Astrocyte (in vitro differentiated cells and primary cell): ENCODE results near the gene ADSS1. TPM values are rescaled to one million over a fixed set of nuclear protein-coding genes. Genes with fewer than 3 reads are reported as not detected.
A peak's percentile ranks its signal among the peaks of the same experiment; 100 is the strongest.

Experiments used
- DNase-seq: peaks from one replicate; pipeline ENCODE4 v3.0.0-alpha.2; 2010; ENCODE audit warnings: low read depth
- FAIRE-seq: peaks from 2 replicates; lab custom pipeline; 2011; peaks lifted over from hg19 to GRCh38; lab: Jason Lieb, UNC
- H2AFZ ChIP-seq: 2 replicates; pipeline ENCODE4 v1.6.0; 2012; ENCODE audit warnings: low read depth, low read length, inconsistent platforms
- H3K27ac ChIP-seq: 2 replicates; pipeline ENCODE4 v1.5.1; 2011; ENCODE audit warnings: low read depth, low read length, inconsistent platforms
- H3K27me3 ChIP-seq: 2 replicates; pipeline ENCODE4 v1.6.0; 2011; ENCODE audit warnings: low read length, inconsistent platforms; ENCODE audit not compliant: insufficient read depth
- H3K36me3 ChIP-seq: 2 replicates; pipeline ENCODE4 v1.5.1; 2011; ENCODE audit warnings: low read length, inconsistent platforms; ENCODE audit not compliant: insufficient read depth
- H3K4me1 ChIP-seq: 2 replicates; pipeline ENCODE4 v1.5.1; 2011; ENCODE audit warnings: low read length, inconsistent platforms; ENCODE audit not compliant: insufficient read depth
- H3K4me2 ChIP-seq: 2 replicates; pipeline ENCODE4 v1.6.0; 2012; ENCODE audit warnings: low read length, inconsistent platforms
- H3K4me3 ChIP-seq: 2 replicates; pipeline ENCODE4 v1.5.1; 2011; ENCODE audit warnings: low read depth, mild to moderate bottlenecking, low read length, inconsistent platforms; ENCODE audit not compliant: insufficient read depth
- H3K79me2 ChIP-seq: 2 replicates; pipeline ENCODE4 v1.6.0; 2012; ENCODE audit warnings: mild to moderate bottlenecking, low read length, inconsistent platforms; ENCODE audit not compliant: insufficient read depth
- H3K9ac ChIP-seq: 2 replicates; pipeline ENCODE4 v1.6.0; 2012; ENCODE audit warnings: mild to moderate bottlenecking, low read length, inconsistent platforms
- H3K9me3 ChIP-seq: 2 replicates; pipeline ENCODE4 v1.5.1; 2012; ENCODE audit warnings: low read depth, mild to moderate bottlenecking, low read length, inconsistent platforms; ENCODE audit not compliant: insufficient read depth
- H4K20me1 ChIP-seq: 2 replicates; pipeline ENCODE4 v1.6.0; 2012; ENCODE audit warnings: low read length, inconsistent platforms; ENCODE audit not compliant: insufficient read depth
- H3K27ac Mint-ChIP-seq: one replicate; pipeline ENCODE4 v1.8.0; 2021; ENCODE audit warnings: mild to moderate bottlenecking, mixed read lengths; ENCODE audit not compliant: unreplicated experiment
- H3K27me3 Mint-ChIP-seq: one replicate; pipeline ENCODE4 v1.8.0; 2021; ENCODE audit warnings: low read depth, mixed read lengths; ENCODE audit not compliant: unreplicated experiment
- H3K36me3 Mint-ChIP-seq: one replicate; pipeline ENCODE4 v1.8.0; 2021; ENCODE audit warnings: low read depth, mixed read lengths; ENCODE audit not compliant: unreplicated experiment
- H3K4me1 Mint-ChIP-seq: one replicate; pipeline ENCODE4 v1.8.0; 2021; ENCODE audit warnings: low read depth, mixed read lengths; ENCODE audit not compliant: unreplicated experiment
- H3K4me3 Mint-ChIP-seq: one replicate; pipeline ENCODE4 v1.8.0; 2021; ENCODE audit warnings: mild to moderate bottlenecking, moderate library complexity, mixed read lengths; ENCODE audit not compliant: unreplicated experiment
- H3K9me3 Mint-ChIP-seq: one replicate; pipeline ENCODE4 v1.8.0; 2021; ENCODE audit warnings: mild to moderate bottlenecking, mixed read lengths; ENCODE audit not compliant: unreplicated experiment
- CTCF ChIP-seq: IDR thresholded peaks from 2 replicates; pipeline ENCODE4 v1.5.1; 2011; ENCODE audit warnings: low read depth, mild to moderate bottlenecking, inconsistent platforms, low read length, moderate library complexity; ENCODE audit not compliant: insufficient read depth
- EZH2 ChIP-seq: IDR thresholded peaks from 2 replicates; pipeline ENCODE4 v1.6.1; 2012; ENCODE audit warnings: mild to moderate bottlenecking, low read length, inconsistent platforms; ENCODE audit not compliant: insufficient read depth
- total RNA-seq: library from RNA; stranded (reverse); gene quantifications from 2 replicates; pipeline ENCODE4 v1.2.1, GENCODE V29; 2021

Gene ADSS1
- total RNA-seq, 1 donor from 2014 or later, result 4.4 TPM

GRCh38 chr14:104734991-104735779 lies 11.2 kb downstream of the ADSS1 start:
- H3K4me1 Mint-ChIP-seq, result no peaks in the 10 kb centered on the region
- Histone ChIP-seq H3K27me3 (no peaks in the 10 kb centered on the region), H4K20me1 (no peaks in the 10 kb centered on the region), H3K4me2 (no peak overlapping the region), H3K9me3 (no peaks in the 10 kb centered on the region), H3K9ac (no peak overlapping the region), H3K79me2 (no peaks in the 10 kb centered on the region), H3K36me3 (no peaks in the 10 kb centered on the region), H3K4me1 (peaks cover 8% of the 10 kb centered on the region), H2AFZ (no peak overlapping the region), H3K27ac (no peak overlapping the region), H3K4me3 (no peak overlapping the region)
- DNase-seq (no peak), FAIRE-seq (no peak)
- H3K36me3 Mint-ChIP-seq, result peaks cover 2% of the 10 kb centered on the region
- TF ChIP-seq CTCF (no peak), EZH2 (no peak)
- no peak overlapping the region for H3K27ac Mint-ChIP-seq
- no peaks in the 10 kb centered on the region for H3K9me3 Mint-ChIP-seq
- H3K4me3 Mint-ChIP-seq, result no peak overlapping the region
- peaks cover 6% of the 10 kb centered on the region for H3K27me3 Mint-ChIP-seq

DNA sequence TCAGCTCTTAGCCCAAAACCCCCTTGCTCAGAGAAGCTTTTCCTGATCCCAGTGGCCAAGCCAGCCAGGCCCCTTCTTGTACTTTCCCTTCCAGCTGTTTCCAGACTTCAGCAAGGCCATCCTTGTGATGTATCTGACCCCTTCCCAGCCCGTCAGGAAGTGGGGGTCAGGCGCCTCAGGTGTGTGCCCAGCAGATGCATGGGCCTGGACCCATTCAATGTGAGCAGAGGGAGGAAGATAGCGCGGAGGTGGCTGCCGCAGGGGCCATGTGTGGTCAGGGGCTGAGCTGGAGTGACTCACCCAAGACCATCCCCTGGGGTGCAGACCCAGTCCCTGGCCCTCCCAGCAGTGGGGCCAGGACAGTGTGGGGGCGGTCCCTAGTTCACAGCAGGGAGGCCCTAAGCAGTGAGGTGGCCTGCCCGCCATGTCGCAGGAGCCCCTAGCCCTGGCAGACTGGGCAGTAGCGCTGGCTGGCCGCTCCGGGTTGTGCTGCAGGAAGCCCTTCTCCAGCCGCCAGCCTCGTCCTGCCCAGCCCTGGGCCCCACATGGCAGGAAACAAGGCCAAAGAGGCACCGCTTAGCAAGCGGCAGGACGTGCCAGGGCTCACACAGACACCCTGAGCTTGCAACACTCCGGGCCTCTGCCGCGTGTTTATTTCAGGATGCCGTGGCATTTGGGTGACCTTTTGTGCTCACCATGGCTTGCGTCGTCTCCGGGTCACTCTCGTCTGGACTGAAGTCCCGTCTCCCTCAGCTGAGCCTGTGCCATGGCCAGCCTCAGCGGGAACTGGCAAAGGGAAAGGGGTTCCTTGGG lies 12.0 kb downstream of the ADSS1 start:
- Histone ChIP-seq H3K9ac (no peak overlapping the region), H3K4me1 (peaks cover 8% of the 10 kb centered on the region), H2AFZ (peak overlapping the region; percentile 66), H3K4me2 (no peak overlapping the region), H3K27me3 (no peaks in the 10 kb centered on the region), H4K20me1 (no peaks in the 10 kb centered on the region), H3K36me3 (no peaks in the 10 kb centered on the region), H3K79me2 (no peaks in the 10 kb centered on the region), H3K9me3 (no peaks in the 10 kb centered on the region), H3K27ac (no peak overlapping the region), H3K4me3 (no peak overlapping the region)
- no peak overlapping the region for H3K4me3 Mint-ChIP-seq
- H3K27ac Mint-ChIP-seq, result no peak overlapping the region
- DNase-seq, result no peak
- peaks cover 4% of the 10 kb centered on the region for H3K27me3 Mint-ChIP-seq
- H3K9me3 Mint-ChIP-seq, result no peaks in the 10 kb centered on the region
- peaks cover 3% of the 10 kb centered on the region for H3K36me3 Mint-ChIP-seq
- FAIRE-seq, result no peak
- TF ChIP-seq EZH2 (no peak), CTCF (no peak)
- H3K4me1 Mint-ChIP-seq, result no peaks in the 10 kb centered on the region
